NCI-H146 (cell line): ENCODE data around the gene SLAMF1.
"Not testable (repeated sequence)": the region's sequence is repeated elsewhere in the genome, so short reads cannot be mapped to it uniquely, and the experiment has no call there.

Source experiments
- DNase-seq: peaks from one replicate; lab custom pipeline; 2025; lab: John Stamatoyannopoulos, UW

SLAMF1 gene

GRCh38 chr1:160639652-160640051, 7.2 kb downstream of the SLAMF1 start:
- DNase-seq: no peak

GRCh38 chr1:160638926-160639325, 7.9 kb downstream of the SLAMF1 start:
- no peak for DNase-seq

GRCh38 chr1:160638540-160638857, 8.3 kb downstream of the SLAMF1 start:
- DNase-seq: no peak

GRCh38 chr1:160637821-160638539, 8.9 kb downstream of the SLAMF1 start:
- DNase-seq: no peak

GRCh38 chr1:160637065-160637464, 9.8 kb downstream of the SLAMF1 start:
- DNase-seq: no peak

- DNase-seq: no peak
Observed at GRCh38 chr1:160636547-160636946, 10.3 kb downstream of the SLAMF1 start.

- no peak for DNase-seq
Observed at GRCh38 chr1:160636076-160636475, 10.8 kb downstream of the SLAMF1 start.

- no peak for DNase-seq
Observed at GRCh38 chr1:160634543-160635491, 12.0 kb downstream of the SLAMF1 start.

GRCh38 chr1:160633330-160633903, 13.4 kb downstream of the SLAMF1 start:
- DNase-seq: no peak

GRCh38 chr1:160631983-160632625, 14.7 kb downstream of the SLAMF1 start:
- no peak for DNase-seq

GRCh38 chr1:160630523-160631451, 16.1 kb downstream of the SLAMF1 start:
- no peak for DNase-seq

- no peak for DNase-seq
Observed at GRCh38 chr1:160629286-160630210, 17.3 kb downstream of the SLAMF1 start.

GRCh38 chr1:160628799-160629263, 18.0 kb downstream of the SLAMF1 start:
- no peak for DNase-seq

GRCh38 chr1:160627677-160628289, 19.1 kb downstream of the SLAMF1 start:
- DNase-seq: not testable (repeated sequence)

- no peak for DNase-seq
Observed at GRCh38 chr1:160626509-160627342, 20.1 kb downstream of the SLAMF1 start.

GRCh38 chr1:160625725-160626498, 20.9 kb downstream of the SLAMF1 start:
- DNase-seq: no peak

- no peak for DNase-seq
Observed at GRCh38 chr1:160625321-160625720, 21.5 kb downstream of the SLAMF1 start.

GRCh38 chr1:160624464-160624863, 22.4 kb downstream of the SLAMF1 start:
- no peak for DNase-seq
